GM12872 (cell line): ENCODE data around the gene SEMA6C.

Experiments
- TF ChIP-seq, protein P1 (sequence below): IDR thresholded peaks from 3 replicates; pipeline ENCODE4 v1.5.1; 2011; ENCODE audit warnings: low read depth, mild to moderate bottlenecking, low read length, moderate library complexity; ENCODE audit not compliant: insufficient read depth

Gene SEMA6C

DNA sequence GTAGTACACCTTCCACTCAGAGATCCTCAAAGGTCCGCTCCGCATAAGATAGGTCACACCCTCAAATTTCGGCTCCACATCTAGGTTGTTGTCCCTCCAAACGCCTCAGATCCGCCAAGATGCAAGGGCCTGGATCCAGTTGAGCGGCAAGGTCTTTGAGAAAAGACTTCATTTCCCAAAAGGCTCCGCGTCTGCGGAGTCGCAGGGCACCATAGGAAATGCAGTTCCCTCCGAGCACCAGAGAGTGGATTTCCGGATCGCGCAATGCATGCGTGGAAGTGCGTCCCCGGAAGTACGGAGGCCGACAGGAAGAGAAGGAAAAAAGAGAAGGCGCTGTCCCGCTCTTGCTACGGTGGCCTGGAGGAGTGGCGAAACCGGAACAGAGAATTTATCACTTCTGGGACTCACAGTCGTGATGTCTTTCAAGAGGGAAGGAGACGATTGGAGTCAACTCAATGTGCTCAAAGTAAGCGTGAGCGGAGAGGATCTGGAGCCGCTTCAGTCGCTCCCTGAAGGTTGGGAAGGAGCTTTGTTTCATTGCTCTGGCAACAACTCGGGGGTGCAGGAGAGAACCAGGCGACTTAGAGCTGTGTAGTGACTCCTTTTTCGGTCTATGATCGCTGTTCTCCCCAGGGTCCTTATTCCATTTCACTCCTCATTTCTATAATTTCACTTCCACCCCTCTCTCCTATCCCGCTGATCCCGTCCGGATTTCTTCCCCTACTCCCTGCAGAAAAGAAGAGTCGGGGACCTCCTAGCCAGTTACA is 19.5 kb upstream of the SEMA6C start, which contains the start of the genes LYSMD1 and SCNM1:
Gene LYSMD1, minus strand, starts transcription at position 165 of the 767 bp plus-strand sequence. CDS start 644 bp downstream, outside the sequence.
Gene SCNM1, plus strand, starts transcription at position 407 of the 767 bp plus-strand sequence. Its CDS starts 9 bp downstream, at position 416.
- TF ChIP-seq, protein P1, sequence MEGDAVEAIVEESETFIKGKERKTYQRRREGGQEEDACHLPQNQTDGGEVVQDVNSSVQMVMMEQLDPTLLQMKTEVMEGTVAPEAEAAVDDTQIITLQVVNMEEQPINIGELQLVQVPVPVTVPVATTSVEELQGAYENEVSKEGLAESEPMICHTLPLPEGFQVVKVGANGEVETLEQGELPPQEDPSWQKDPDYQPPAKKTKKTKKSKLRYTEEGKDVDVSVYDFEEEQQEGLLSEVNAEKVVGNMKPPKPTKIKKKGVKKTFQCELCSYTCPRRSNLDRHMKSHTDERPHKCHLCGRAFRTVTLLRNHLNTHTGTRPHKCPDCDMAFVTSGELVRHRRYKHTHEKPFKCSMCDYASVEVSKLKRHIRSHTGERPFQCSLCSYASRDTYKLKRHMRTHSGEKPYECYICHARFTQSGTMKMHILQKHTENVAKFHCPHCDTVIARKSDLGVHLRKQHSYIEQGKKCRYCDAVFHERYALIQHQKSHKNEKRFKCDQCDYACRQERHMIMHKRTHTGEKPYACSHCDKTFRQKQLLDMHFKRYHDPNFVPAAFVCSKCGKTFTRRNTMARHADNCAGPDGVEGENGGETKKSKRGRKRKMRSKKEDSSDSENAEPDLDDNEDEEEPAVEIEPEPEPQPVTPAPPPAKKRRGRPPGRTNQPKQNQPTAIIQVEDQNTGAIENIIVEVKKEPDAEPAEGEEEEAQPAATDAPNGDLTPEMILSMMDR, result no peak

DNA sequence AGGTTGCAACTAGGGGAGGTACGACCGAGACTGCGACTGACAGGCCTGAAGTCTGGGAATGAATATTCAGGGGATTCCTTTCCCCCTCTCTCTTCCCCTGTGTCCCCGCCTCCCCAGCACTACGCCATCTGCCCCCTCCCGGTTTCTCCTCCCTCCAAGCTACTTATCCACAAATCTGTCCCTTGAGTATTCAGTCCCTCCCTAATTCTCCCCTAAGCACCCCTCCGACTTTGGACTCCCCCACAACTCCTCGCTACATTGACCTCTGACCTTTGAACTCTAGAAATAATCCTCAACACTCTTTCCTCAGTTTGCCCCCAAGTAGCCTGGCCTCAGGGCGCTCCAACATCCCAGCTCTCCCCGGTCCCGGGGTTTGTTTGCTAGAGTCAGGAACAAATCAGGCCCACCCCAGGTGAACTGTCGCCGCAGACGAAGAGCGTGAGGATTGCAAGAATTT is 18.9 kb upstream of the SEMA6C start:
- TF ChIP-seq, protein P1, result no peak

DNA sequence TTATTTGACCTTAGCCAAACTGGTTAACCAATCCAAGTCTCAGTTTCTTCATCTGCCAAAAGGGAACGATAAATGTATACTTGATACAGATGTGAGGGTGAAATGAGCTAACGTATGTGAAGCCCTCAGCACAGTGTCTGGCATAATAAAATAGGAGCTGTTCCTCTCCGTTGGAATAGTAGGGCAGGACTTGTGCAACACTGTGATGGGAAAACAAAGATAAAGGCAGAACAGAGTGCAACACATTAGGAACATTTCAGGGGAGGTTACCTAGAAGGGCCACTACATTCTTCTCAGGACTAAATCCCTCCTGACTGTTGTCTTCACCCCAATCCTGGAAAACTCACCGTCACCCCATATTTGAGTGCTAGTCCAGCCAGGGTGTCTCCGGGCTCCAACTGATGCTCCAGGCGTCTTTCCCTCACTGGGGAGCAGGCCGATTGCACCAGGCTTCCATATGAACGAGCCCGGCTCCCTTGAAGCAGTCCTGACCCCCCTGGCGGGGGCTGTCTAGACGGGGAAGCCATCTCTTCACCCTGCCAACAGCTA is 18.4 kb upstream of the SEMA6C start:
- TF ChIP-seq, protein P1, result no peak

DNA sequence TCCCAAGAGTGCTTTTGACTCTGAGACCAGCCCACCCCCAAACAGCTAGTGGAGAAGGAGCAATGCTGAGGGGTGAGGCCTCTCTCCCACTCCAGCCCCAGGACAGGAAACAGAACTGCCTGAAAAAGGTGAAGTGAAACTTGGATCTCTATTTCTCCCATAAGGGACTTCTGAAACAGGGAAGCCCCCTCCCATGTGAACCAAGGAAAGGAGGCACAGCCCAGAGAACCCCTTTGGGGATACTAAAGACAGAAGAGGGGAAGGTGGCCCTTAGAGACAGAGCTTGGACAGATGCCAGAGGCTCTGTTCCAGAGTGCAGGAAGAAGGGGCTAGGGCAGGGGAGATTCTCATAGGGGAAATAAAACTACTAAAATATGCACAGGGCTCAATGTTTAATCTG is 12.9 kb upstream of the SEMA6C start:
- TF ChIP-seq, protein P1, result no peak

DNA sequence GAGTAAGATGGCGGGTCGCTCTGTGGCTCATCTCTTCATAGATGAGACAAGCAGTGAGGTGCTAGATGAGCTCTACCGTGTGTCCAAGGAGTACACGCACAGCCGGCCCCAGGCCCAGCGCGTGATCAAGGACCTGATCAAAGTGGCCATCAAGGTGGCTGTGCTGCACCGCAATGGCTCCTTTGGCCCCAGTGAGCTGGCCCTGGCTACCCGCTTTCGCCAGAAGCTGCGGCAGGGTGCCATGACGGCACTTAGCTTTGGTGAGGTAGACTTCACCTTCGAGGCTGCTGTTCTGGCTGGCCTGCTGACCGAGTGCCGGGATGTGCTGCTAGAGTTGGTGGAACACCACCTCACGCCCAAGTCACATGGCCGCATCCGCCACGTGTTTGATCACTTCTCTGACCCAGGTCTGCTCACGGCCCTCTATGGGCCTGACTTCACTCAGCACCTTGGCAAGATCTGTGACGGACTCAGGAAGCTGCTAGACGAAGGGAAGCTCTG is 12.4 kb upstream of the SEMA6C start:
- TF ChIP-seq, protein P1, result no peak

DNA sequence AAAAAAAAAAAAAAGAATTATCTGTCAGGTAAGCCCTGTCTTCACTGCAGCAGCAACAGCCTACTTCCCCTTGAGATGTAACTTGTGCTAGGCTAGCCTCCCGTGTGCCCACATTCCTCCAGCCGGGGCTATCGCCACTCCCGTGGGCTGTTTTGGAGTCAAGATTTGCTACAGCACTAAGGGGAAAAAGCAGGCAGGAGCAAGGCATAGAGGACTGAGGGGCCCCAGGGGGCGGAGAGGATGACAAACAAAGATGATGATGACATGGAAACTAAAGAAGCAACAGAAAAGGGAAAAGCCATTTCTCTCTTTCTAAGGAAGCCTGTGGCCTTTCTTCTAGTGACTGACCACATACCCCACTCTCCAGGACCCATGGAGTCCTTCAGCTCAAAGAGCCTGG is 11.9 kb upstream of the SEMA6C start:
- TF ChIP-seq, protein P1, result no peak

DNA sequence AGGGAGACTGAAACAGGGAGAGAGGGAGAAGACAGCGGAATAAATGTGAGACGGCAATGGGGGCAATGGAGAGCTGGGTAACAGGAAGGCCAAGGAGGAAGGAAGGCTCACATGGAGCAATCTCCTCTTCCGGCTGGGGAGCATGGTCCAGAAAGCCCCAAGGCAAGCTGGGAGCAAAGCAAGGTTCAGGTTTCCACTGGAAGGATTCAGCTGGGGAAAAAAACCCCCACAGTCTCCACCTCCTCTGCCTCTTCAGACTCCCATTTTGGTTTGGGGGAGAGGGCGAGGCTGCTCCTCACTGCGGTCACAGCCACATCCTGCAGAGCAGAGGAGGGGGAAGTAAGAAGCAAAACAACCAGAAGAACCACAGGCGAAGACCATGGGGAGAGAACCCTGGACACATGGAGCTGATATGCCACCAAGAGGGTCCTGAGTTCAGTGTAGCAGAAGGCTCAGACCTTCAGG is 10.7 kb upstream of the SEMA6C start:
- TF ChIP-seq, protein P1, result no peak
